ENCODE measurements around the gene ATRNL1.

ATRNL1 gene

DNA sequence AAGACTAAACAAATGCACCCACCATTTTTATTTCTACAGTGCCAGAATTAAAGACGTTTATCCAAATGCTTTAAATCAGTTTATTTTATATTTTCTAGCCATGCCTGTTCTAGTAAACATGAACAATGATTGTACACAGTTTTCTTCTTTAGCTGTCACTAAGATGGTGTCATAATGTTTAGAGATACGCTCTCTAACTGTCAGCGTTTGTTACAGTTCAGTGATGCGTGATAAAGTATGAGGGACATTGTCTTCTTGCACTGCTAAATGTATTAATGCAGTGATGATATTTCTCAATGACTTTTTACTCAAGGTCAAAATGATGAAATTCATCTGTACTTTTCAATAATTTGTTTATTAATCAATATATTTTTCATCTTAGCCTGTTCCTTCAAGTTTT lies 513.6 kb downstream of the ATRNL1 start:
- no peaks in the 10 kb centered on the region for H3K79me2 ChIP-seq (ENCODE audit: insufficient read depth, low read length)
- no peak for TF ChIP-seq EZH2 (IDR thresholded peaks at IDR 0.05; ENCODE audit: borderline replicate concordance, low read depth, low read length, severe bottlenecking)
- TF ChIP-seq, protein P1, sequence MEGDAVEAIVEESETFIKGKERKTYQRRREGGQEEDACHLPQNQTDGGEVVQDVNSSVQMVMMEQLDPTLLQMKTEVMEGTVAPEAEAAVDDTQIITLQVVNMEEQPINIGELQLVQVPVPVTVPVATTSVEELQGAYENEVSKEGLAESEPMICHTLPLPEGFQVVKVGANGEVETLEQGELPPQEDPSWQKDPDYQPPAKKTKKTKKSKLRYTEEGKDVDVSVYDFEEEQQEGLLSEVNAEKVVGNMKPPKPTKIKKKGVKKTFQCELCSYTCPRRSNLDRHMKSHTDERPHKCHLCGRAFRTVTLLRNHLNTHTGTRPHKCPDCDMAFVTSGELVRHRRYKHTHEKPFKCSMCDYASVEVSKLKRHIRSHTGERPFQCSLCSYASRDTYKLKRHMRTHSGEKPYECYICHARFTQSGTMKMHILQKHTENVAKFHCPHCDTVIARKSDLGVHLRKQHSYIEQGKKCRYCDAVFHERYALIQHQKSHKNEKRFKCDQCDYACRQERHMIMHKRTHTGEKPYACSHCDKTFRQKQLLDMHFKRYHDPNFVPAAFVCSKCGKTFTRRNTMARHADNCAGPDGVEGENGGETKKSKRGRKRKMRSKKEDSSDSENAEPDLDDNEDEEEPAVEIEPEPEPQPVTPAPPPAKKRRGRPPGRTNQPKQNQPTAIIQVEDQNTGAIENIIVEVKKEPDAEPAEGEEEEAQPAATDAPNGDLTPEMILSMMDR (IDR thresholded peaks at IDR 0.05; ENCODE audit: borderline replicate concordance, extremely low read depth, low read length, poor library complexity, severe bottlenecking), result no peak
- no peak overlapping the region for H3K9ac ChIP-seq (ENCODE audit: low read depth, low read length)
- no peaks in the 10 kb centered on the region for H3K4me1 ChIP-seq (ENCODE audit: insufficient read depth, low read length)
- no peak for ATAC-seq (ENCODE audit: insufficient read depth, low read depth)
- DNase-seq, result no peak
- no peak overlapping the region for H3K27ac ChIP-seq (ENCODE audit: low read length)
- H3K27me3 ChIP-seq (ENCODE audit: insufficient read depth, low read length, poor library complexity), result no peaks in the 10 kb centered on the region
- no peaks in the 10 kb centered on the region for H4K20me1 ChIP-seq (ENCODE audit: insufficient read depth, low read length)
- no peak overlapping the region for H2AFZ ChIP-seq (ENCODE audit: low read depth, low read length)
- no peaks in the 10 kb centered on the region for H3K9me3 ChIP-seq (ENCODE audit: insufficient read depth, low read length, severe bottlenecking)
- H3K4me2 ChIP-seq (ENCODE audit: insufficient read depth, low read length), result no peak overlapping the region
- H3K4me3 ChIP-seq (ENCODE audit: low read depth in 1 of 2, low read length in 2 of 2), result no peak overlapping the region
- no peaks in the 10 kb centered on the region for H3K36me3 ChIP-seq (ENCODE audit: insufficient read depth, low read length)

DNA sequence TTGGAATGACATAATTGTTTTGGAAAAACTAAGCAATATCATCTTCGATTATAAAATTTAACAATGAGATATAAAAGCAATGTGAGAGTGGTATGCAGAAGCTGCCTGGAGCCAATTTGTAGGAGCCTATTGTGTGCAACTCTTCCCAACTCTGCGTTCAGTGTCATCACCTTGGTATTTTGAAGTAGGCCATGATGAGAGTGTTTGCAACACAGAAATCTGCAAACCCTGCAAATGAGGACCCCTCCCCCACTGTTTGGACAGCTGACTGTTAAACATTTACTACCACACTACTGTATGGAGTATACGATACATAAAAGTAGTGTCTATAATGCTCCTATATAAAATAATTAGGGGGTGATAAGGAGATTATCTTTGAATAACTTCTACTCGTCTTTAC lies 531.3 kb downstream of the ATRNL1 start:
- no peak for TF ChIP-seq EZH2 (IDR thresholded peaks at IDR 0.05; ENCODE audit: borderline replicate concordance, low read depth, low read length, severe bottlenecking)
- TF ChIP-seq, protein P1 (IDR thresholded peaks at IDR 0.05; ENCODE audit: borderline replicate concordance, extremely low read depth, low read length, poor library complexity, severe bottlenecking), result no peak
- ATAC-seq (ENCODE audit: insufficient read depth, low read depth), result no peak

DNA sequence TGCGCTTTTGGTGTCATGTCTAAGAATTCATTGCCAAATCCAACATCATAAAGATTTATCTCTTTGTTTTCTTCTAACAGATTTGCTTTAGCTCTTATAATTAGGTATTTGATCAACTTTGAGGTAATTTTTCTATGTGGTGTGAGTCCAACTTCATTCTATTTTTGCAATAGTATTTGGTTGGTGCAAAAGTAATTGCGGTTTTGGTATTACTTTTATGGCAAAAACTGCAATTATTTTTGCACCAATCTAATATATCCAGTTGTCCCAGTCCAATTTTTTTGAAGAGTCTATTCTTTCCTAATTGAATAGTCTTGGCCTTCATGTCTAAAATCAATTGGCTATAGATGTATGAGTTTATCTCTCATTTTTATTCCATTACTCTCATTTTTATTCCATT lies 535.5 kb downstream of the ATRNL1 start:
- Histone ChIP-seq H3K4me2 (ENCODE audit: insufficient read depth, low read length) (no peak overlapping the region), H3K9me3 (ENCODE audit: insufficient read depth, low read length, severe bottlenecking) (no peaks in the 10 kb centered on the region), H3K27me3 (ENCODE audit: insufficient read depth, low read length, poor library complexity) (no peaks in the 10 kb centered on the region), H4K20me1 (ENCODE audit: insufficient read depth, low read length) (no peaks in the 10 kb centered on the region), H3K4me3 (ENCODE audit: low read depth in 1 of 2, low read length in 2 of 2) (no peak overlapping the region), H3K9ac (ENCODE audit: low read depth, low read length) (no peak overlapping the region), H2AFZ (ENCODE audit: low read depth, low read length) (no peak overlapping the region), H3K79me2 (ENCODE audit: insufficient read depth, low read length) (no peaks in the 10 kb centered on the region), H3K27ac (ENCODE audit: low read length) (no peak overlapping the region), H3K4me1 (ENCODE audit: insufficient read depth, low read length) (no peaks in the 10 kb centered on the region), H3K36me3 (ENCODE audit: insufficient read depth, low read length) (no peaks in the 10 kb centered on the region)
- DNase-seq (no peak), ATAC-seq (ENCODE audit: insufficient read depth, low read depth) (no peak)
- TF ChIP-seq EZH2 (IDR thresholded peaks at IDR 0.05; ENCODE audit: borderline replicate concordance, low read depth, low read length, severe bottlenecking), result no peak
- TF ChIP-seq, protein P1 (IDR thresholded peaks at IDR 0.05; ENCODE audit: borderline replicate concordance, extremely low read depth, low read length, poor library complexity, severe bottlenecking), result no peak

More for the DNA sequence above, 531.3 kb downstream of the ATRNL1 start:
- Histone ChIP-seq H3K9ac (ENCODE audit: low read depth, low read length) (no peak overlapping the region), H3K27me3 (ENCODE audit: insufficient read depth, low read length, poor library complexity) (no peaks in the 10 kb centered on the region), H3K27ac (ENCODE audit: low read length) (no peak overlapping the region), H3K4me2 (ENCODE audit: insufficient read depth, low read length) (no peak overlapping the region), H3K79me2 (ENCODE audit: insufficient read depth, low read length) (no peaks in the 10 kb centered on the region), H3K4me1 (ENCODE audit: insufficient read depth, low read length) (no peaks in the 10 kb centered on the region), H3K9me3 (ENCODE audit: insufficient read depth, low read length, severe bottlenecking) (no peaks in the 10 kb centered on the region), H3K4me3 (ENCODE audit: low read depth in 1 of 2, low read length in 2 of 2) (no peak overlapping the region), H4K20me1 (ENCODE audit: insufficient read depth, low read length) (no peaks in the 10 kb centered on the region), H3K36me3 (ENCODE audit: insufficient read depth, low read length) (no peaks in the 10 kb centered on the region), H2AFZ (ENCODE audit: low read depth, low read length) (no peak overlapping the region)
- DNase-seq, result no peak

DNA sequence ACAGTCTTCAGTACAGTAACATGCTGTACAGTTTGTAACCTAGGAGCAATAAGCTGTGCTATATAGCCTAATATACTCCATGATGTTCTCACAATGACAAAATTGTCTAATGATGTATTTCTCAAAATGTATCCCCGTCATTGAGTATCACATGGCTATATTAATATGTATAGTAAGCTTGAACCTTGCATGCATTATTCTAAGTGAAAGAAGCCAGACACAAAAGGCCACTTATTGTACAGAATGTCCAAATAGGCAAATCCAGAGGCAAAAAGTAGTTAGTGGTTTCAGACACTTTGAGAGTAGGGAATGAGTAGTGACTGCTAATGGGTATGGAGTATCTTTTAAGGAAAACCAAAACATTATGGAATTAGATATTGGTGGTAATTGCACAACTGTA lies 545.1 kb downstream of the ATRNL1 start:
- H3K36me3 ChIP-seq (ENCODE audit: insufficient read depth, low read length), result no peaks in the 10 kb centered on the region
- H4K20me1 ChIP-seq (ENCODE audit: insufficient read depth, low read length), result no peaks in the 10 kb centered on the region
- no peaks in the 10 kb centered on the region for H3K27me3 ChIP-seq (ENCODE audit: insufficient read depth, low read length, poor library complexity)
- no peak overlapping the region for H2AFZ ChIP-seq (ENCODE audit: low read depth, low read length)
- H3K79me2 ChIP-seq (ENCODE audit: insufficient read depth, low read length), result no peaks in the 10 kb centered on the region
- no peaks in the 10 kb centered on the region for H3K9me3 ChIP-seq (ENCODE audit: insufficient read depth, low read length, severe bottlenecking)
- H3K27ac ChIP-seq (ENCODE audit: low read length), result no peak overlapping the region
- H3K4me1 ChIP-seq (ENCODE audit: insufficient read depth, low read length), result no peaks in the 10 kb centered on the region
- no peak for TF ChIP-seq EZH2 (IDR thresholded peaks at IDR 0.05; ENCODE audit: borderline replicate concordance, low read depth, low read length, severe bottlenecking)
- TF ChIP-seq, protein P1 (IDR thresholded peaks at IDR 0.05; ENCODE audit: borderline replicate concordance, extremely low read depth, low read length, poor library complexity, severe bottlenecking), result no peak
- no peak overlapping the region for H3K9ac ChIP-seq (ENCODE audit: low read depth, low read length)
- ATAC-seq (ENCODE audit: insufficient read depth, low read depth) (no peak), DNase-seq (no peak)
- no peak overlapping the region for H3K4me3 ChIP-seq (ENCODE audit: low read depth in 1 of 2, low read length in 2 of 2)
- no peak overlapping the region for H3K4me2 ChIP-seq (ENCODE audit: insufficient read depth, low read length)
